Liver (tissue), 9 donors: ENCODE results near the gene VAC14. TPM values are rescaled to one million over a fixed set of nuclear protein-coding genes. Genes with fewer than 3 reads are reported as not detected.

Source experiments
- DNase-seq: peaks from one replicate; pipeline ENCODE4 v3.0.0-alpha.2; 2017; ENCODE audit warnings: low spot score
- H3K27ac ChIP-seq, 2 donors: one replicate each; pipeline ENCODE4 v1.7.0; 2013; ENCODE audit warnings: inconsistent platforms in 2 of 2, low read length in 2 of 2, control low read depth in 1 of 2, low read depth in 1 of 2, mild to moderate bottlenecking in 1 of 2
- H3K27me3 ChIP-seq, 4 donors: one replicate each; pipeline versions ENCODE4 v1.6.1 to v1.7.0; 2013; ENCODE audit warnings: low read length in 3 of 4, inconsistent platforms in 1 of 4, mild to moderate bottlenecking in 1 of 4, moderate library complexity in 1 of 4; ENCODE audit not compliant: control insufficient read depth in 4 of 4, insufficient read depth in 4 of 4
- H3K36me3 ChIP-seq, 4 donors: one replicate each; pipeline versions ENCODE4 v1.6.1 to v1.7.0; 2013; ENCODE audit warnings: low read length in 3 of 4, mild to moderate bottlenecking in 3 of 4, low read depth in 1 of 4, moderate library complexity in 1 of 4; ENCODE audit not compliant: control insufficient read depth in 4 of 4, insufficient read depth in 3 of 4
- H3K4me1 ChIP-seq, 4 donors: one replicate each; pipeline versions ENCODE4 v1.6.1 to v1.7.0; 2013; ENCODE audit warnings: low read length in 3 of 4, mild to moderate bottlenecking in 3 of 4, moderate library complexity in 1 of 4; ENCODE audit not compliant: control insufficient read depth in 4 of 4, insufficient read depth in 4 of 4
- H3K4me3 ChIP-seq, 3 donors: one replicate each; pipeline versions ENCODE4 v1.6.1 to v1.7.0; 2013; ENCODE audit warnings: low read length in 3 of 3, control low read depth in 1 of 3, low read depth in 1 of 3, mild to moderate bottlenecking in 1 of 3
- H3K9ac ChIP-seq, 2 donors: one replicate each; pipeline ENCODE4 v1.7.0; 2013; ENCODE audit warnings: low read length in 2 of 2, mild to moderate bottlenecking in 2 of 2, moderate library complexity in 2 of 2, control low read depth in 1 of 2, low read depth in 1 of 2
- H3K9me3 ChIP-seq, 4 donors: one replicate each; pipeline versions ENCODE4 v1.6.1 to v1.7.0; 2013; ENCODE audit warnings: low read length in 3 of 4; ENCODE audit not compliant: control insufficient read depth in 4 of 4
- ATF3 ChIP-seq: IDR thresholded peaks from 2 replicates; pipeline ENCODE4 v1.6.1; 2016; ENCODE audit warnings: antibody characterized with exemption
- CTCF ChIP-seq: fragments of 150-350 bp; IDR thresholded peaks from 2 replicates; pipeline ENCODE4 v1.5.1; 2017; ENCODE audit warnings: improper control_type of control experiment, low read depth, low read length; ENCODE audit not compliant: missing input control
- EGR1 ChIP-seq, 2 donors: IDR thresholded peaks; 2 replicates each; pipeline ENCODE4 v1.6.1; 2016 to 2018; ENCODE audit warnings: antibody characterized with exemption in 2 of 2, low read depth in 2 of 2
- FOXA1 ChIP-seq: IDR thresholded peaks from 2 replicates; pipeline ENCODE4 v1.6.1; 2016; ENCODE audit warnings: antibody characterized with exemption
- FOXA2 ChIP-seq: IDR thresholded peaks from 2 replicates; pipeline ENCODE4 v1.6.1; 2016; ENCODE audit warnings: antibody characterized with exemption
- GABPA ChIP-seq, 2 donors: IDR thresholded peaks in 1 of 2; conservative IDR thresholded peaks in 1 of 2; 2 replicates each; pipeline ENCODE4 v1.6.1; 2016; ENCODE audit warnings: antibody characterized with exemption in 2 of 2, mild to moderate bottlenecking in 1 of 2, moderate library complexity in 1 of 2
- HNF4A ChIP-seq, 2 donors: conservative IDR thresholded peaks; 2 replicates each; pipeline ENCODE4 v1.6.1; 2016; ENCODE audit warnings: antibody characterized with exemption in 2 of 2, mild to moderate bottlenecking in 2 of 2
- JUND ChIP-seq, 2 donors: IDR thresholded peaks; 2 replicates each; pipeline ENCODE4 v1.6.1; 2016; ENCODE audit warnings: antibody characterized with exemption in 2 of 2
- MAX ChIP-seq: IDR thresholded peaks from 2 replicates; pipeline ENCODE4 v1.6.1; 2016; ENCODE audit warnings: antibody characterized with exemption
- NR2F2 ChIP-seq: IDR thresholded peaks from 2 replicates; pipeline ENCODE4 v1.6.1; 2016; ENCODE audit warnings: antibody characterized with exemption
- RAD21 ChIP-seq, 2 donors: IDR thresholded peaks; 2 replicates each; pipeline ENCODE4 v1.6.1; 2016; ENCODE audit warnings: antibody characterized with exemption in 2 of 2, mild to moderate bottlenecking in 2 of 2
- REST ChIP-seq: IDR thresholded peaks from 2 replicates; pipeline ENCODE4 v1.6.1; 2016; ENCODE audit warnings: antibody characterized with exemption, mild to moderate bottlenecking
- RXRA ChIP-seq, 2 donors: IDR thresholded peaks; 2 replicates each; pipeline ENCODE4 v1.6.1; 2017 to 2018; ENCODE audit warnings: antibody characterized with exemption in 2 of 2, mild to moderate bottlenecking in 1 of 2
- SP1 ChIP-seq: IDR thresholded peaks from 2 replicates; pipeline ENCODE4 v1.6.1; 2018; ENCODE audit warnings: antibody characterized with exemption, mild to moderate bottlenecking
- TAF1 ChIP-seq: conservative IDR thresholded peaks from 2 replicates; pipeline ENCODE4 v1.6.1; 2016; ENCODE audit warnings: antibody characterized with exemption, mild to moderate bottlenecking
- YY1 ChIP-seq: IDR thresholded peaks from 2 replicates; pipeline ENCODE4 v1.6.1; 2016; ENCODE audit warnings: antibody characterized with exemption, mild to moderate bottlenecking
- ZBTB33 ChIP-seq: IDR thresholded peaks from 2 replicates; pipeline ENCODE4 v1.6.1; 2016; ENCODE audit warnings: antibody characterized with exemption
- WGBS: extraction: QIAGEN DNeasy Blood & Tissue Kit; methylation state at CpG from one replicate; pipeline ENCODE4 v1.1.7; 2013; 5-methylcytosine and 5-hydroxymethylcytosine counted together
- polyA plus RNA-seq, 2 donors: library from polyadenylated mRNA; stranded (reverse) in 1 of 2; unstranded in 1 of 2; fragments of 200-250 nt in 1 of 2; fragments of >200 nt in 1 of 2; fragmentation: Nextera tagmentation in 1 of 2; extraction: Ambion mirVana in 1 of 2; gene quantifications; one replicate each; pipeline versions ENCODE4 v1.2.1 to v1.2.3, GENCODE V29; 2013 to 2015
- total RNA-seq, 2 donors: library from RNA; depleted of rRNA; stranded (reverse); fragments of >200 nt; gene quantifications; one replicate each; pipeline ENCODE4 v1.2.3, GENCODE V29; 2014
- donor health status: healthy.
- donor health status: healthy.
- donor health status: healthy.
- donor health status: healthy.
- donor health status: healthy.

The VAC14 gene
- total and polyA plus RNA-seq, 4 donors = 16.7 to 29.8 (median 20.5) TPM

- TF ChIP-seq CTCF (no peak), GABPA (IDR thresholded peaks at IDR 0.05 in 1 of 2, conservative IDR thresholded peaks at IDR 0.05 in 1 of 2) (no peak), MAX (no peak)
Observed at GRCh38 chr16:70713342-70713741, 87.6 kb downstream of the VAC14 start (continued).

- Histone ChIP-seq H3K9ac (no peak overlapping the region), H3K9me3 (no peaks in the 10 kb centered on the region), H3K4me3 (no peak overlapping the region), H3K27ac (no peak overlapping the region), H3K4me1 (peaks cover 29 to 53% (median 43%) of the 10 kb centered on the region in 4 donors), H3K36me3 (no peaks in the 10 kb centered on the region), H3K27me3 (no peaks in the 10 kb centered on the region)
- WGBS = 95% methylated on average over 12 of the region's 12 CpGs
- no peak for TF ChIP-seq NR2F2
- TF ChIP-seq HNF4A (conservative IDR thresholded peaks at IDR 0.05) = no peak
- no peak for TF ChIP-seq GABPA (IDR thresholded peaks at IDR 0.05 in 1 of 2, conservative IDR thresholded peaks at IDR 0.05 in 1 of 2)
- TF ChIP-seq JUND (IDR thresholded peaks at IDR 0.05) = no peak
- no peak for TF ChIP-seq EGR1 (IDR thresholded peaks at IDR 0.05; ENCODE audit: low read depth in 2 of 2)
- TF ChIP-seq RAD21 (IDR thresholded peaks at IDR 0.05) = no peak
- no peak for TF ChIP-seq MAX
- TF ChIP-seq ZBTB33 = no peak
- TF ChIP-seq TAF1 = no peak
- TF ChIP-seq SP1 = no peak
- no peak for TF ChIP-seq FOXA2
- no peak for TF ChIP-seq REST
- TF ChIP-seq FOXA1 = no peak
- no peak for TF ChIP-seq CTCF
- TF ChIP-seq ATF3 = no peak
- TF ChIP-seq RXRA (IDR thresholded peaks at IDR 0.05) = no peak
- no peak for TF ChIP-seq YY1
- no peak for DNase-seq
Observed at GRCh38 chr16:70712942-70713341, 88.0 kb downstream of the VAC14 start.
